ENCODE measurements around the gene UNC93A.

The UNC93A gene

DNA sequence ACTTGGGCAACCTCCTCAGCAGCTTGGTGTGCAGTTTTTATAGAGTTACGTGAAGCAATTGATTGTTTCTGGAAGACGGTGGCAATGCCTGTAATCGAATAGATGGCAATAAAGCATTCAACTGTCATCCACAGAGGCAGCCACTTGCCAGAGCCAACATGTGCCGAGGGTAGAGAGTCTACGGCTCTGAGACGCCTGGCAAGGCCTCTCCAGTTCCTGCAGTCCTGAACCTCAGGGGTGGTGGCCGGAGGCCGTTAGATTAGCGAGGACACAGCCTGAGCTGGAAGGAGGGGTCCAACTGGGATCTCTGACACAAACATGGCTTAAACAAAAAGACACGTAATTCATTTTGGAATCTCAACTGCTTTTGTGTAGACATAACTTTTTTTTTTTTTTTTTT, 33.0 kb downstream of the UNC93A start:
- no peak overlapping the region for H3K4me3 ChIP-seq (ENCODE audit: low read depth, low read length)
- DNase-seq (ENCODE audit: low read depth), result no peak
- TF ChIP-seq, protein P1, sequence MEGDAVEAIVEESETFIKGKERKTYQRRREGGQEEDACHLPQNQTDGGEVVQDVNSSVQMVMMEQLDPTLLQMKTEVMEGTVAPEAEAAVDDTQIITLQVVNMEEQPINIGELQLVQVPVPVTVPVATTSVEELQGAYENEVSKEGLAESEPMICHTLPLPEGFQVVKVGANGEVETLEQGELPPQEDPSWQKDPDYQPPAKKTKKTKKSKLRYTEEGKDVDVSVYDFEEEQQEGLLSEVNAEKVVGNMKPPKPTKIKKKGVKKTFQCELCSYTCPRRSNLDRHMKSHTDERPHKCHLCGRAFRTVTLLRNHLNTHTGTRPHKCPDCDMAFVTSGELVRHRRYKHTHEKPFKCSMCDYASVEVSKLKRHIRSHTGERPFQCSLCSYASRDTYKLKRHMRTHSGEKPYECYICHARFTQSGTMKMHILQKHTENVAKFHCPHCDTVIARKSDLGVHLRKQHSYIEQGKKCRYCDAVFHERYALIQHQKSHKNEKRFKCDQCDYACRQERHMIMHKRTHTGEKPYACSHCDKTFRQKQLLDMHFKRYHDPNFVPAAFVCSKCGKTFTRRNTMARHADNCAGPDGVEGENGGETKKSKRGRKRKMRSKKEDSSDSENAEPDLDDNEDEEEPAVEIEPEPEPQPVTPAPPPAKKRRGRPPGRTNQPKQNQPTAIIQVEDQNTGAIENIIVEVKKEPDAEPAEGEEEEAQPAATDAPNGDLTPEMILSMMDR (IDR thresholded peaks at IDR 0.05; ENCODE audit: low read depth, low read length, missing control alignments), result no peak

- TF ChIP-seq, protein P1 (IDR thresholded peaks at IDR 0.05; ENCODE audit: low read depth, low read length, missing control alignments), result no peak
- H3K4me3 ChIP-seq (ENCODE audit: low read depth, low read length), result no peak overlapping the region
- DNase-seq (ENCODE audit: low read depth), result no peak
Measured at GRCh38 chr6:167325766-167326165, 34.7 kb downstream of the UNC93A start.

DNA sequence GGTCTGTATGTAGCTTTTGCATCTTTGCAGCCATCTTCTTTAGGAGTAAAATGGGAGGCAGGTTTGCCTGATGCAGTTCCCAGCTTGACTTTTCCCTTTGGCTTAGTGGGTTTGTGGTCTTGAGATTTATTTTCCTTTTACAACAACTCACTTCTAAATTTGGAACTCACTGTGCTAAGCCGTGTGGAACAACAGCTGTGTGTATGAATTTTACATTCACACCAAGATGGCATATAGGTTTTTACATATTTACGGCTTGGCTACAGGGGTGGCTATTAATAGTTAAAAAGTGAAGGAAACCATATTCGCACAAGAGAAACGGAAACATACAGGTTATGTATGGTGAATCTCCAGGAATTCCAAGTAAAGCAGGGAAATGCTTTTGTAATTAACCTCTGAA, 36.3 kb downstream of the UNC93A start:
- TF ChIP-seq, protein P1 (IDR thresholded peaks at IDR 0.05; ENCODE audit: low read depth, low read length, missing control alignments), result no peak
- H3K4me3 ChIP-seq (ENCODE audit: low read depth, low read length), result no peak overlapping the region
- DNase-seq (ENCODE audit: low read depth), result no peak

DNA sequence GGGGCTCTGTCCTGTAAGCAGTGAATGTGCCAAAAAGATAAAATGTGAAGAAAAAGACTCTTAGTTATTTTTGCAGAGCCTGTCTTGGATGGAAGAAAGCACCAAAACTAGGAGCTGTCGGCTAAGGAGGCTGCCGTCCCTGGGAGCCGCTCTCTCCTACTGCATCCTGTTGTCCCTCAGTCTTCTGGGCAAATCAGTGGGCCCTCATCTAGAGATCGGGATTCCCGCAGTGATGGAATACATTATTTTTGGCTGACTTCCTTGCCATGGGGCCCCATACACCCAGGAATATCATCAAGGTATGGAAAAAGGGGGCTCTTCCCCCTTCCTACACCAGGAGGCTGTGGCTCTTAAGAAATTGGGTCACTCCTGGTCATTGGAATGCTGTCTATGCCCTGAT, 37.0 kb downstream of the UNC93A start:
- no peak overlapping the region for H3K4me3 ChIP-seq (ENCODE audit: low read depth, low read length)
- TF ChIP-seq, protein P1 (IDR thresholded peaks at IDR 0.05; ENCODE audit: low read depth, low read length, missing control alignments), result no peak
- no peak for DNase-seq (ENCODE audit: low read depth)

- DNase-seq (ENCODE audit: low read depth), result no peak
- TF ChIP-seq, protein P1 (IDR thresholded peaks at IDR 0.05; ENCODE audit: low read depth, low read length, missing control alignments), result no peak
- no peak overlapping the region for H3K4me3 ChIP-seq (ENCODE audit: low read depth, low read length)
Measured at GRCh38 chr6:167329014-167329413, 37.9 kb downstream of the UNC93A start.

DNA sequence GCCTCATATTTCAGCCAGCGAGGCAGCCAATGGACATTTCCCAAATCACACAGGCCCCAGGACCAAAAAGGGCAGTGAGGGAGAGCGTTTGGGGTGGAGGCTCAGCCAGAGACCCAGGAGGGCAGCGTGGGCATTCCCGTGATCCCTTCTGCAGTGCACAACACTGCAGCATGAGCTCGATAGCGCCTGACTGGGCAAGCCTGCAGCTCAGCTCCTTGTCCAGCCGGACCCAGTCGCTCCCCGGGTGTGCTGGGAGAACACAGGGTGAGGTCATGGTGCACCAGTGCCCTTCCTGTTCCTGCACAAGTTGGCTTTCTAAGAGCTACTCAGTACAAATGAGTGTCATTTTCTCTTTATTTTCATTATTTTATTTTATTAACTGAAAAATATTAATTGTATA, 39.6 kb downstream of the UNC93A start:
- H3K4me3 ChIP-seq (ENCODE audit: low read depth, low read length), result no peak overlapping the region
- no peak for DNase-seq (ENCODE audit: low read depth)
- TF ChIP-seq, protein P1 (IDR thresholded peaks at IDR 0.05; ENCODE audit: low read depth, low read length, missing control alignments), result no peak

- TF ChIP-seq, protein P1 (IDR thresholded peaks at IDR 0.05; ENCODE audit: low read depth, low read length, missing control alignments), result no peak
- H3K4me3 ChIP-seq (ENCODE audit: low read depth, low read length), result no peak overlapping the region
- DNase-seq (ENCODE audit: low read depth), result no peak
Measured at GRCh38 chr6:167331565-167331964, 40.5 kb downstream of the UNC93A start.
